ENCODE data around the gene SIGLEC11. TPM values are rescaled to one million over a fixed set of nuclear protein-coding genes. Genes with fewer than 3 reads are reported as not detected.

Gene SIGLEC11
- total and polyA plus RNA-seq, 2 donors (not counting 3 experiments of a cell fraction or from before 2014, with no cell fraction given): not detected

DNA sequence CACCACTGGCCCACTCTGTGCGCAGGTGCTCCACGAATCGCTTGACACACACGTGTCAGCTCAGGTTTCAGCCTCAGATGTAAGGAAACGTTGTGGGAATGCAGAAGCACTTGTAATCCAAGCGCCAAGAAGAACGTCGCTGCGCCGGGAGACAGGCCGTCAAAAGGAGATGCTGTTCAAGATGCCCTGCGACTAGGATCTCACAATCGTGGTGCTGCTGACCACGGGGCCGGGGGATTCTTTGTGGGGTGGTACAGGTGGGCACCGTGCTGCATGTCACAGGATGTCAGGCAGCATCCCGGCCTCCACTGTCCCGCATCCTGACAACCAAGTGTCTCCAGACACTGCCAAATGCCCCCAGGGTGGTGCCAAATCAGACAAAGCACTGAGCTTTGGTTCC is 16.9 kb upstream of the SIGLEC11 start:
- ChIA-PET POLR2A (no interaction called here), CTCF (interaction anchor here (0.9 to 1.7 kb wide), 4 partner anchors 23 to 40 kb away, joined by 3 to 7 read pairs (median 3); no protein-coding TSS in a partner anchor)
- no peak overlapping the region for H3K27ac ChIP-seq (ENCODE audit: insufficient read depth, low read depth, low read length)
- H3K27me3 ChIP-seq (ENCODE audit: control insufficient read depth in 2 of 2, insufficient read depth in 2 of 2, low read length in 2 of 2): no peaks in the 10 kb centered on the region
- H2AFZ ChIP-seq (ENCODE audit: low read depth, low read length): no peak overlapping the region
- no peaks in the 10 kb centered on the region for H4K20me1 ChIP-seq (replicated peaks; ENCODE audit: control insufficient read depth, extremely low read depth, insufficient read depth, low read length)
- no peak overlapping the region for H3K4me3 ChIP-seq (replicated peaks in 1 of 3; ENCODE audit: insufficient read depth in 1 of 3, low read depth in 1 of 3, low read length in 3 of 3)
- H3K36me3 ChIP-seq (ENCODE audit: control insufficient read depth in 2 of 2, extremely low read depth in 1 of 2, insufficient read depth in 2 of 2, low read length in 2 of 2): no peaks in the 10 kb centered on the region
- no peaks in the 10 kb centered on the region for H3K4me1 ChIP-seq (ENCODE audit: control insufficient read depth, extremely low read depth, insufficient read depth, low read length)
- H3K9ac ChIP-seq (replicated peaks; ENCODE audit: extremely low read depth, insufficient read depth, low read length): no peak overlapping the region
- no peak for TF ChIP-seq JUN (IDR thresholded peaks at IDR 0.05; ENCODE audit: borderline replicate concordance, insufficient read depth, insufficient read length, low read depth)
- TF ChIP-seq FOS (IDR thresholded peaks at IDR 0.05; ENCODE audit: borderline replicate concordance, insufficient read depth, low read length): no peak
- TF ChIP-seq POLR2AphosphoS5 (IDR thresholded peaks at IDR 0.05; ENCODE audit: insufficient read depth, low read depth, low read length): no peak
- TF ChIP-seq, protein P1, sequence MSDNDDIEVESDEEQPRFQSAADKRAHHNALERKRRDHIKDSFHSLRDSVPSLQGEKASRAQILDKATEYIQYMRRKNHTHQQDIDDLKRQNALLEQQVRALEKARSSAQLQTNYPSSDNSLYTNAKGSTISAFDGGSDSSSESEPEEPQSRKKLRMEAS (IDR thresholded peaks at IDR 0.05; ENCODE audit: insufficient read depth, insufficient read length): no peak
- TF ChIP-seq GATA2 (IDR thresholded peaks at IDR 0.05; ENCODE audit: insufficient read depth, insufficient read length, low read depth, low read length): no peak
- TF ChIP-seq EZH2 (IDR thresholded peaks at IDR 0.05; ENCODE audit: borderline replicate concordance, low read depth, low read length, severe bottlenecking): no peak
- TF ChIP-seq, protein P2, sequence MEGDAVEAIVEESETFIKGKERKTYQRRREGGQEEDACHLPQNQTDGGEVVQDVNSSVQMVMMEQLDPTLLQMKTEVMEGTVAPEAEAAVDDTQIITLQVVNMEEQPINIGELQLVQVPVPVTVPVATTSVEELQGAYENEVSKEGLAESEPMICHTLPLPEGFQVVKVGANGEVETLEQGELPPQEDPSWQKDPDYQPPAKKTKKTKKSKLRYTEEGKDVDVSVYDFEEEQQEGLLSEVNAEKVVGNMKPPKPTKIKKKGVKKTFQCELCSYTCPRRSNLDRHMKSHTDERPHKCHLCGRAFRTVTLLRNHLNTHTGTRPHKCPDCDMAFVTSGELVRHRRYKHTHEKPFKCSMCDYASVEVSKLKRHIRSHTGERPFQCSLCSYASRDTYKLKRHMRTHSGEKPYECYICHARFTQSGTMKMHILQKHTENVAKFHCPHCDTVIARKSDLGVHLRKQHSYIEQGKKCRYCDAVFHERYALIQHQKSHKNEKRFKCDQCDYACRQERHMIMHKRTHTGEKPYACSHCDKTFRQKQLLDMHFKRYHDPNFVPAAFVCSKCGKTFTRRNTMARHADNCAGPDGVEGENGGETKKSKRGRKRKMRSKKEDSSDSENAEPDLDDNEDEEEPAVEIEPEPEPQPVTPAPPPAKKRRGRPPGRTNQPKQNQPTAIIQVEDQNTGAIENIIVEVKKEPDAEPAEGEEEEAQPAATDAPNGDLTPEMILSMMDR (IDR thresholded peaks at IDR 0.05; ENCODE audit: extremely low read depth in 1 of 2, insufficient read depth in 1 of 2, low read depth in 1 of 2, low read length in 2 of 2): no peak
- TF ChIP-seq POLR2A (IDR thresholded peaks at IDR 0.05; ENCODE audit: low read depth, low read length): no peak
- TF ChIP-seq MYC (IDR thresholded peaks at IDR 0.05; ENCODE audit: low read depth, low read length): no peak
- no TSS peak for BruUV-seq (replicated peaks)
- dilution Hi-C loops (cut with MboI; ENCODE audit: extremely low pct_ligation_motif_present, low sequenced_read_pairs): no loop called here
- H3K4me2 ChIP-seq (ENCODE audit: insufficient read depth, low read length): no peak overlapping the region
- FAIRE-seq: no peak
- H3K79me2 ChIP-seq (ENCODE audit: control insufficient read depth, insufficient read depth, low read length): no peaks in the 10 kb centered on the region
- no peaks in the 10 kb centered on the region for H3K9me3 ChIP-seq (replicated peaks; ENCODE audit: control insufficient read depth, insufficient read depth, low read length)
- no peaks in the 10 kb centered on the region for H3K9me1 ChIP-seq (replicated peaks; ENCODE audit: control insufficient read depth, extremely low read depth, insufficient read depth, low read length)
- DNase-seq (ENCODE audit: low read depth, low spot score): no peak
- intact Hi-C loops (cut with micrococcal nuclease): no loop called here

All from endothelial cell of umbilical vein (primary cell).